ENCODE data around the gene STRN. TPM values are rescaled to one million over a fixed set of nuclear protein-coding genes. Genes with fewer than 3 reads are reported as not detected.
"Not testable (repeated sequence)": the region's sequence is repeated elsewhere in the genome, so short reads cannot be mapped to it uniquely, and the experiment has no call there.

Gene STRN
- total RNA-seq, 1 experiment from 2014 or later: 37.4 TPM

GRCh38 chr2:36892805-36893204 lies 73.5 kb downstream of the STRN start:
- no peak overlapping the region for H3K27ac ChIP-seq (ENCODE audit: low read length)
- peaks cover 3% of the 10 kb centered on the region; the same call in 1 of the 2 replicates for H3K36me3 ChIP-seq (ENCODE audit: control insufficient read depth, insufficient read depth, low read length)
- ATAC-seq (no peak), DNase-seq (ENCODE audit: low read depth, low spot score) (no peak)
- H3K4me1 ChIP-seq (ENCODE audit: control insufficient read depth, insufficient read depth, low read length): peaks cover 6% of the 10 kb centered on the region; the same call in 1 of the 2 replicates
- BruUV-seq (replicated peaks): no TSS peak
- intact Hi-C loops (cut with micrococcal nuclease; ENCODE audit: unreplicated experiment): no loop called here
- H3K4me3 ChIP-seq (ENCODE audit: low read depth in 2 of 2, low read length in 2 of 2): no peak overlapping the region
- H3K27me3 ChIP-seq (ENCODE audit: control insufficient read depth, insufficient read depth, low read length): no peaks in the 10 kb centered on the region
- in situ Hi-C loops (cut with HindIII; ENCODE audit: low pct_unique_long_range_greater_than_20kb, low sequenced_read_pairs): no loop called here
- no peak for TF ChIP-seq TCF7L2 (IDR thresholded peaks at IDR 0.05; ENCODE audit: low read depth, low read length)
- TF ChIP-seq POLR2AphosphoS5 (IDR thresholded peaks at IDR 0.05; ENCODE audit: low read depth, low read length): no peak
- no peak for TF ChIP-seq SIN3A (IDR thresholded peaks at IDR 0.05; ENCODE audit: borderline replicate concordance, insufficient read depth, low read depth, low read length)
- TF ChIP-seq REST (IDR thresholded peaks at IDR 0.05; ENCODE audit: insufficient read depth in 1 of 2, low read depth in 2 of 2, low read length in 1 of 2): no peak
- TF ChIP-seq CTCF (IDR thresholded peaks at IDR 0.05): no peak
- POLR2A ChIA-PET: interaction anchor here (0.6 kb wide), 1 partner anchor 156 kb away, joined by 4 read pairs; no protein-coding TSS in a partner anchor
- CTCF ChIA-PET: no interaction called here
- no peaks in the 10 kb centered on the region for H3K9me3 ChIP-seq (ENCODE audit: control insufficient read depth, insufficient read depth, low read depth, low read length)

GRCh38 chr2:36889795-36890194 lies 76.5 kb downstream of the STRN start:
- Histone ChIP-seq H3K27me3 (ENCODE audit: control insufficient read depth, insufficient read depth, low read length) (no peaks in the 10 kb centered on the region), H3K4me1 (ENCODE audit: control insufficient read depth, insufficient read depth, low read length) (peaks cover 6% of the 10 kb centered on the region; the same call in 1 of the 2 replicates), H3K4me3 (ENCODE audit: low read depth in 2 of 2, low read length in 2 of 2) (peak overlapping the region in 1 of 2 experiments; percentile 28; a peak in 1 of 4 replicates), H3K27ac (ENCODE audit: low read length) (peak overlapping the region; percentile 65), H3K36me3 (ENCODE audit: control insufficient read depth, insufficient read depth, low read length) (peaks cover 3% of the 10 kb centered on the region; the same call in 1 of the 2 replicates), H3K9me3 (ENCODE audit: control insufficient read depth, insufficient read depth, low read depth, low read length) (no peaks in the 10 kb centered on the region)
- CTCF ChIA-PET: no interaction called here
- TF ChIP-seq REST (IDR thresholded peaks at IDR 0.05; ENCODE audit: insufficient read depth in 1 of 2, low read depth in 2 of 2, low read length in 1 of 2) (peak in 1 of 2 experiments; percentile 24; a peak in 1 of 4 replicates), TCF7L2 (IDR thresholded peaks at IDR 0.05; ENCODE audit: low read depth, low read length) (no peak), SIN3A (IDR thresholded peaks at IDR 0.05; ENCODE audit: borderline replicate concordance, insufficient read depth, low read depth, low read length) (no peak), POLR2AphosphoS5 (IDR thresholded peaks at IDR 0.05; ENCODE audit: low read depth, low read length) (no peak), CTCF (IDR thresholded peaks at IDR 0.05) (no peak)
- in situ Hi-C loops (cut with HindIII; ENCODE audit: low pct_unique_long_range_greater_than_20kb, low sequenced_read_pairs): no loop called here
- DNase-seq (ENCODE audit: low read depth, low spot score) (peak; percentile 94), ATAC-seq (peak; percentile 100)
- POLR2A ChIA-PET: interaction anchor here (1.2 kb wide), 1 partner anchor 323 kb away, joined by 15 read pairs; no protein-coding TSS in a partner anchor
- BruUV-seq (replicated peaks): no TSS peak
- intact Hi-C loops (cut with micrococcal nuclease; ENCODE audit: unreplicated experiment): no loop called here

GRCh38 chr2:36887095-36887494 lies 79.2 kb downstream of the STRN start:
- POLR2A ChIA-PET: not testable (repeated sequence)

More at GRCh38 chr2:36887095-36887494, 79.2 kb downstream of the STRN start:
- H3K4me1 ChIP-seq (ENCODE audit: control insufficient read depth, insufficient read depth, low read length); H3K36me3 ChIP-seq (ENCODE audit: control insufficient read depth, insufficient read depth, low read length); CTCF ChIA-PET; DNase-seq (ENCODE audit: low read depth, low spot score); H3K4me3 ChIP-seq (ENCODE audit: low read depth in 2 of 2, low read length in 2 of 2); ATAC-seq; BruUV-seq (replicated peaks); H3K27me3 ChIP-seq (ENCODE audit: control insufficient read depth, insufficient read depth, low read length); H3K27ac ChIP-seq (ENCODE audit: low read length); intact Hi-C loops (cut with micrococcal nuclease; ENCODE audit: unreplicated experiment); H3K9me3 ChIP-seq (ENCODE audit: control insufficient read depth, insufficient read depth, low read depth, low read length); in situ Hi-C loops (cut with HindIII; ENCODE audit: low pct_unique_long_range_greater_than_20kb, low sequenced_read_pairs): not testable (repeated sequence)
